Vagina (tissue), 2 donors: ENCODE results near the gene HIBCH.

Source experiments
- POLR2A ChIP-seq, 2 donors: fragments of 450-650 bp; IDR thresholded peaks; one replicate each; pipeline ENCODE4 v1.6.1; 2017; ENCODE audit warnings: antibody characterized with exemption in 2 of 2, mild to moderate bottlenecking in 2 of 2, moderate library complexity in 2 of 2
- POLR2AphosphoS5 ChIP-seq, 2 donors: sonication (generic); formaldehyde crosslinking; IDR thresholded peaks; one replicate each; pipeline ENCODE4 v1.9.0; 2017; ENCODE audit warnings: antibody characterized with exemption in 2 of 2, mild to moderate bottlenecking in 2 of 2, low read depth in 1 of 2; ENCODE audit not compliant: insufficient read depth in 1 of 2

GRCh38 chr2:190162851-190163250, 156.8 kb downstream of the HIBCH start:
- TF ChIP-seq POLR2A (IDR thresholded peaks at IDR 0.05) (no peak), POLR2AphosphoS5 (IDR thresholded peaks at IDR 0.05; ENCODE audit: insufficient read depth in 1 of 2, low read depth in 1 of 2) (peak in 1 of 2 donors; percentile 57)
